ENCODE results near the gene EGFL6. TPM values are rescaled to one million over a fixed set of nuclear protein-coding genes. Genes with fewer than 3 reads are reported as not detected.

Gene EGFL6
- total and polyA plus RNA-seq, 2 of the 4 experiments (the other 2 are of a cell fraction) = not detected

DNA sequence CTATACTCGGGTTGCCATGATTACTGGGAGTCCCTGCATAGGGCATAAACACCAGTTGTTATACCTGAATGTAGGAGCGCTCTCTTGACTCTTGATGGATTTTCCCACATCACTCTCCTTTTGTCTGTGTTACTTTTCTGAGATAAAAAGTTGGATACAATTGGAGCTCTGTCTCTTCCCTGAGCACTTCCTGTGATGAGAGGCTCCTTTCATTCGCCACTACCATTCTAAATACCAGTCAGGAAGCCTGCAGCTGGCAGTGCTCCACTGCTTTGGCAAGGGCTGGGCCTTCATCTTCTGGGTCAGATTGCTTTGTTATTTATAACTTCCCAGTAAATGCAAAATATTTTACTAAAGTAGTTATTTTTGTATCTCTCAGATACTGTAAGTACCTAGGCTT, 97.4 kb downstream of the EGFL6 start:
- no peak overlapping the region for H3K4me3 ChIP-seq (ENCODE audit: insufficient read depth, low read depth, low read length)
- no peak overlapping the region for H3K27ac ChIP-seq (ENCODE audit: insufficient read depth, low read length)
- CTCF ChIA-PET = no interaction called here
- H4K8ac ChIP-seq (ENCODE audit: low read depth in 2 of 2, low read length in 2 of 2) = no peak overlapping the region
- no peak overlapping the region for H3K4me2 ChIP-seq (ENCODE audit: low read depth, low read length)
- H2BK20ac ChIP-seq (ENCODE audit: low read depth, low read length) = no peak overlapping the region
- H3K56ac ChIP-seq (ENCODE audit: extremely low read depth, insufficient read depth, low read length) = no peak overlapping the region
- H4K5ac ChIP-seq (ENCODE audit: low read depth, low read length) = no peak overlapping the region
- DNase-seq (no peak), ATAC-seq (ENCODE audit: low read depth) (no peak)
- no peak overlapping the region for H2AK9ac ChIP-seq (replicated peaks; ENCODE audit: low read depth, low read length, poor library complexity)
- POLR2A ChIA-PET (ENCODE audit: unreplicated experiment) = no interaction called here
- no CpG with 5 or more reads among the region's 3 CpGs for WGBS, 2 experiments (ENCODE audit: extremely low coverage in 2 of 2, insufficient read length in 1 of 2)
- no peak overlapping the region for H2BK120ac ChIP-seq (ENCODE audit: low read depth, low read length)
- no peaks in the 10 kb centered on the region for H3K36me3 ChIP-seq (ENCODE audit: control insufficient read depth, insufficient read depth, low read length)
- H3K9me3 ChIP-seq (ENCODE audit: control insufficient read depth, insufficient read depth, low read length) = no peaks in the 10 kb centered on the region
- H3K27me3 ChIP-seq (ENCODE audit: control insufficient read depth, insufficient read depth, low read length) = peaks cover 27% of the 10 kb centered on the region
- in situ Hi-C loops (cut with MboI; ENCODE audit: low sequenced_read_pairs) (no loop called here), dilution Hi-C loops (cut with HindIII; ENCODE audit: low sequenced_read_pairs, unreplicated experiment) (no loop called here), intact Hi-C loops (cut with micrococcal nuclease) (no loop called here)
- no peak overlapping the region for H2BK5ac ChIP-seq (ENCODE audit: low read depth, low read length, poor library complexity, severe bottlenecking)
- no peak overlapping the region for H3K4ac ChIP-seq (ENCODE audit: low read depth, low read length)
- no peaks in the 10 kb centered on the region for H3K9me1 ChIP-seq (ENCODE audit: insufficient read depth, low read length)
- no TSS peak for BruUV-seq (replicated peaks)
- peaks cover 5% of the 10 kb centered on the region; the same call in 1 of the 2 replicates for H3K4me1 ChIP-seq (ENCODE audit: control insufficient read depth, insufficient read depth, low read length)
- TF ChIP-seq BHLHE40 (IDR thresholded peaks at IDR 0.05; ENCODE audit: low read depth, low read length) (no peak), RAD21 (IDR thresholded peaks at IDR 0.05; ENCODE audit: low read length) (no peak), CTCF (conservative IDR thresholded peaks at IDR 0.05; ENCODE audit: low read depth, low read length) (no peak), CHD1 (IDR thresholded peaks at IDR 0.05; ENCODE audit: low read depth, low read length) (no peak), SMC3 (IDR thresholded peaks at IDR 0.05; ENCODE audit: low read depth, low read length) (no peak), ELK1 (IDR thresholded peaks at IDR 0.05; ENCODE audit: borderline replicate concordance, low read depth, low read length) (no peak)
- H4K20me1 ChIP-seq (ENCODE audit: insufficient read depth, low read length) = no peaks in the 10 kb centered on the region
- H2AFZ ChIP-seq (replicated peaks; ENCODE audit: low read length, poor library complexity) = no peak overlapping the region
- no peak overlapping the region for H3K9ac ChIP-seq (ENCODE audit: low read depth, low read length)
- H2AK5ac ChIP-seq (ENCODE audit: low read depth, low read length) = no peak overlapping the region
- H3K18ac ChIP-seq (ENCODE audit: low read depth, low read length) = no peak overlapping the region
- no peak overlapping the region for H2BK15ac ChIP-seq (ENCODE audit: low read depth, low read length)
- no peak overlapping the region for H4K91ac ChIP-seq (ENCODE audit: insufficient read depth, low read depth, low read length)
- H3K23ac ChIP-seq (ENCODE audit: low read depth, low read length) = no peak overlapping the region
- H3K79me1 ChIP-seq (ENCODE audit: low read depth in 1 of 2, low read length in 2 of 2) = no peaks in the 10 kb centered on the region
- no peak overlapping the region for H3K14ac ChIP-seq (replicated peaks; ENCODE audit: low read depth, low read length)

Data from IMR-90 (cell line).